ENCODE results near the gene SPOP. TPM values are rescaled to one million over a fixed set of nuclear protein-coding genes. Genes with fewer than 3 reads are reported as not detected.

Gene SPOP
- total RNA-seq, 4 donors from 2014 or later = 27.5 to 57.5 (median 53.5) TPM

GRCh38 chr17:49549691-49550678 is 127.9 kb downstream of the SPOP start:
- H3K27me3 ChIP-seq = no peaks in the 10 kb centered on the region
- ATAC-seq (no peak), DNase-seq (no peak)
- H3K9me3 ChIP-seq = no peaks in the 10 kb centered on the region
- H3K4me1 ChIP-seq = no peaks in the 10 kb centered on the region
- H3K36me3 ChIP-seq = no peaks in the 10 kb centered on the region
- no peak overlapping the region for H3K4me3 ChIP-seq
- TF ChIP-seq, protein P1, sequence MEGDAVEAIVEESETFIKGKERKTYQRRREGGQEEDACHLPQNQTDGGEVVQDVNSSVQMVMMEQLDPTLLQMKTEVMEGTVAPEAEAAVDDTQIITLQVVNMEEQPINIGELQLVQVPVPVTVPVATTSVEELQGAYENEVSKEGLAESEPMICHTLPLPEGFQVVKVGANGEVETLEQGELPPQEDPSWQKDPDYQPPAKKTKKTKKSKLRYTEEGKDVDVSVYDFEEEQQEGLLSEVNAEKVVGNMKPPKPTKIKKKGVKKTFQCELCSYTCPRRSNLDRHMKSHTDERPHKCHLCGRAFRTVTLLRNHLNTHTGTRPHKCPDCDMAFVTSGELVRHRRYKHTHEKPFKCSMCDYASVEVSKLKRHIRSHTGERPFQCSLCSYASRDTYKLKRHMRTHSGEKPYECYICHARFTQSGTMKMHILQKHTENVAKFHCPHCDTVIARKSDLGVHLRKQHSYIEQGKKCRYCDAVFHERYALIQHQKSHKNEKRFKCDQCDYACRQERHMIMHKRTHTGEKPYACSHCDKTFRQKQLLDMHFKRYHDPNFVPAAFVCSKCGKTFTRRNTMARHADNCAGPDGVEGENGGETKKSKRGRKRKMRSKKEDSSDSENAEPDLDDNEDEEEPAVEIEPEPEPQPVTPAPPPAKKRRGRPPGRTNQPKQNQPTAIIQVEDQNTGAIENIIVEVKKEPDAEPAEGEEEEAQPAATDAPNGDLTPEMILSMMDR (IDR thresholded peaks at IDR 0.05 in 4 of 5, conservative IDR thresholded peaks at IDR 0.05 in 1 of 5) = no peak
- no peak for TF ChIP-seq POLR2A (IDR thresholded peaks at IDR 0.05)
- in situ Hi-C loops (cut with MboI; ENCODE audit: low sequenced_read_pairs in 4 of 4) (loop anchor here (5.0 to 25.0 kb wide), 5 partner anchors 53 to 437 kb away; partner anchors contain the start of genes DLX3 (in 3 of the 4) and NGFR (in 3 of the 4)), intact Hi-C loops (cut with DNase I; ENCODE audit: low total_unique reads) (no loop called here)
- no peak overlapping the region for H3K27ac ChIP-seq

- Histone ChIP-seq H3K36me3 (no peaks in the 10 kb centered on the region), H3K27me3 (no peaks in the 10 kb centered on the region), H3K4me3 (no peak overlapping the region), H3K4me1 (no peaks in the 10 kb centered on the region), H3K9me3 (no peaks in the 10 kb centered on the region), H3K27ac (no peak overlapping the region)
- no peak for TF ChIP-seq POLR2A (IDR thresholded peaks at IDR 0.05)
- TF ChIP-seq, protein P1 (IDR thresholded peaks at IDR 0.05 in 4 of 5, conservative IDR thresholded peaks at IDR 0.05 in 1 of 5) = no peak
- DNase-seq = no peak
- in situ Hi-C loops (cut with MboI; ENCODE audit: low sequenced_read_pairs in 4 of 4) (loop anchor here in 2 of 4 donors (10.0 kb wide), 2 partner anchors 54 to 114 kb away; partner anchors contain the start of gene NGFR (in 1 of the 2)), intact Hi-C loops (cut with DNase I; ENCODE audit: low total_unique reads) (no loop called here)
- ATAC-seq = no peak
These were observed 128.6 kb downstream of the SPOP start for GRCh38 chr17:49549311-49549605.

Other genes with a start within 250 kb of the SPOP start
- gene NGFR, start 182.8 kb downstream of the SPOP start, total RNA-seq = 1 to 10 TPM in 2 of 4 donors, under 1 TPM in 1, not detected in 1; 0.41 to 3.2 (median 1.0) TPM
- 1 to 10 TPM; 1.3 to 3.0 (median 1.7) TPM for gene NXPH3, start 102.2 kb downstream of the SPOP start, total RNA-seq
- gene SLC35B1, start 29.9 kb upstream of the SPOP start, total RNA-seq = 10 to 100 TPM; 62.7 to 99.0 (median 84.5) TPM
- 1 to 10 TPM; 2.6 to 4.9 (median 3.3) TPM for gene FAM117A, start 86.0 kb upstream of the SPOP start, total RNA-seq
- 10 to 100 TPM; 32.6 to 49.8 (median 45.2) TPM for gene KAT7, start 110.6 kb upstream of the SPOP start, total RNA-seq
- not detected for gene TAC4, start 170.0 kb upstream of the SPOP start, total RNA-seq

Measured in gastrocnemius medialis (tissue), 4 donors.